Measurements from ENCODE around the gene ELFN1.

ELFN1 gene

GRCh38 chr7:1654738-1655475, 15.2 kb upstream of the ELFN1 start:
- ChIA-PET POLR2A (no interaction called here), CTCF (no interaction called here)
- TF ChIP-seq FOXM1 (IDR thresholded peaks at IDR 0.05; ENCODE audit: borderline replicate concordance) (no peak), SUZ12 (IDR thresholded peaks at IDR 0.05) (no peak), HDGF (IDR thresholded peaks at IDR 0.05; ENCODE audit: borderline replicate concordance) (no peak), ARNT (IDR thresholded peaks at IDR 0.05) (no peak), LEF1 (IDR thresholded peaks at IDR 0.05; ENCODE audit: borderline replicate concordance) (no peak), SP1 (IDR thresholded peaks at IDR 0.05) (no peak)
- no peak for DNase-seq (ENCODE audit: extremely low spot score)

DNA sequence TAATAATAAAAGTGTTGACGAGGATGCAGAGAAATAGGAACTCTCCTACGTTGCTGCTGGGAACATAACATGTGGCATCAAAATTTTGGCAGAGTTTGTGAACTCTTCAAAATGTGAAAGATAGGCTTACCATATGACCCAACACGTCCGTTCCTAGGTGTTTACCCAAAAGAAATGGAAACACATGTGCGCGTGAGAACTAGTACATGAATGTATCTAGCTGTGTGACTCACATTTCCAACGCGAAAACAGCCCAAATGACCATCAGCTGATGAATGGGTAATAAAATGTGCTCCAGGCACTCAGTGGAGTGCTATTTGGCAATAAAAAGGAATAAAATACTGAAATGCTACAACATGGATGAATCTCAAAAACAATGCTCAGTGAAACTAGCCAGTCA, 10.4 kb upstream of the ELFN1 start:
- POLR2A ChIA-PET: no interaction called here
- TF ChIP-seq, protein P1, sequence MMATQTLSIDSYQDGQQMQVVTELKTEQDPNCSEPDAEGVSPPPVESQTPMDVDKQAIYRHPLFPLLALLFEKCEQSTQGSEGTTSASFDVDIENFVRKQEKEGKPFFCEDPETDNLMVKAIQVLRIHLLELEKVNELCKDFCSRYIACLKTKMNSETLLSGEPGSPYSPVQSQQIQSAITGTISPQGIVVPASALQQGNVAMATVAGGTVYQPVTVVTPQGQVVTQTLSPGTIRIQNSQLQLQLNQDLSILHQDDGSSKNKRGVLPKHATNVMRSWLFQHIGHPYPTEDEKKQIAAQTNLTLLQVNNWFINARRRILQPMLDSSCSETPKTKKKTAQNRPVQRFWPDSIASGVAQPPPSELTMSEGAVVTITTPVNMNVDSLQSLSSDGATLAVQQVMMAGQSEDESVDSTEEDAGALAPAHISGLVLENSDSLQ (IDR thresholded peaks at IDR 0.05): no peak
- no peak for TF ChIP-seq SP1 (IDR thresholded peaks at IDR 0.05)
- TF ChIP-seq FOXM1 (IDR thresholded peaks at IDR 0.05; ENCODE audit: borderline replicate concordance): no peak
- no peak for TF ChIP-seq ARNT (IDR thresholded peaks at IDR 0.05)
- TF ChIP-seq ZNF384 (IDR thresholded peaks at IDR 0.05): no peak
- TF ChIP-seq SUZ12 (IDR thresholded peaks at IDR 0.05): no peak
- no peak for TF ChIP-seq BHLHE40 (IDR thresholded peaks at IDR 0.05; ENCODE audit: borderline replicate concordance)
- TF ChIP-seq TARDBP (IDR thresholded peaks at IDR 0.05): no peak
- no peak for TF ChIP-seq L3MBTL2 (conservative IDR thresholded peaks at IDR 0.05)
- TF ChIP-seq HDGF (IDR thresholded peaks at IDR 0.05; ENCODE audit: borderline replicate concordance): no peak
- CTCF ChIA-PET: no interaction called here
- DNase-seq (ENCODE audit: extremely low spot score): no peak

DNA sequence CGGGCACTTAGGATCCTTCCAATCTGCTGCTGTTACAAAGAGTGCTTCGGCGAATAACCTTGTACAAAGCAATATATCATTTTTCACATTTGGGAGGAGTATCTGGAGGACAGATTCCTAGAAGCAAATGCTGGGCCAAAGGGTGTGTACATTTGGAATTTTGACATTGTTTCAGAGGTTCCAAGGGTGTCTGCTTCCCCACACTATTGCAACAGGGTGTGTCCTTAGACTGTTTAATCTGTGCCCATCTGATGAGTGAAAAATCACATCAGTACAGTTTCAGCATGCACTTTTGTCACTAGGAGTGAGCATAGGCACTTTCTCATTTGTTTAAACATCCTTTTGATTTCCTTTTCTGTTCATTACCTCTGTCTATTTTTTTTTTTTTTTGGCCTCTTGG, 8.6 kb upstream of the ELFN1 start:
- no peak for DNase-seq (ENCODE audit: extremely low spot score)
- no peak for TF ChIP-seq LEF1 (IDR thresholded peaks at IDR 0.05; ENCODE audit: borderline replicate concordance)
- TF ChIP-seq HDGF (IDR thresholded peaks at IDR 0.05; ENCODE audit: borderline replicate concordance): no peak
- no peak for TF ChIP-seq FOXA1 (IDR thresholded peaks at IDR 0.05)
- no peak for TF ChIP-seq FOXK2 (IDR thresholded peaks at IDR 0.05)
- no peak for TF ChIP-seq SP1 (IDR thresholded peaks at IDR 0.05)
- no peak for TF ChIP-seq NFRKB (IDR thresholded peaks at IDR 0.05)
- TF ChIP-seq, protein P1 (IDR thresholded peaks at IDR 0.05): no peak
- TF ChIP-seq SUZ12 (IDR thresholded peaks at IDR 0.05): no peak
- TF ChIP-seq ARNT (IDR thresholded peaks at IDR 0.05): no peak
- no peak for TF ChIP-seq BHLHE40 (IDR thresholded peaks at IDR 0.05; ENCODE audit: borderline replicate concordance)
- no peak for TF ChIP-seq FOXM1 (IDR thresholded peaks at IDR 0.05; ENCODE audit: borderline replicate concordance)
- TF ChIP-seq ELF4 (IDR thresholded peaks at IDR 0.05): no peak
- TF ChIP-seq ZNF384 (IDR thresholded peaks at IDR 0.05): no peak
- no peak for TF ChIP-seq CTBP1 (IDR thresholded peaks at IDR 0.05; ENCODE audit: borderline replicate concordance)
- no peak for TF ChIP-seq TARDBP (IDR thresholded peaks at IDR 0.05)
- TF ChIP-seq L3MBTL2 (conservative IDR thresholded peaks at IDR 0.05): no peak
- POLR2A ChIA-PET: no interaction called here
- CTCF ChIA-PET: no interaction called here

- DNase-seq (ENCODE audit: extremely low spot score): no peak
- ChIA-PET CTCF (no interaction called here), POLR2A (no interaction called here)
- TF ChIP-seq FOXA1 (IDR thresholded peaks at IDR 0.05) (no peak), SUZ12 (IDR thresholded peaks at IDR 0.05) (no peak), TARDBP (IDR thresholded peaks at IDR 0.05) (no peak), ARNT (IDR thresholded peaks at IDR 0.05) (no peak), FOXK2 (IDR thresholded peaks at IDR 0.05) (no peak), BHLHE40 (IDR thresholded peaks at IDR 0.05; ENCODE audit: borderline replicate concordance) (no peak), NFRKB (IDR thresholded peaks at IDR 0.05) (no peak), FOXM1 (IDR thresholded peaks at IDR 0.05; ENCODE audit: borderline replicate concordance) (no peak), LEF1 (IDR thresholded peaks at IDR 0.05; ENCODE audit: borderline replicate concordance) (no peak), ELF4 (IDR thresholded peaks at IDR 0.05) (no peak), SP1 (IDR thresholded peaks at IDR 0.05) (no peak), L3MBTL2 (conservative IDR thresholded peaks at IDR 0.05) (no peak), ZNF384 (IDR thresholded peaks at IDR 0.05) (no peak), HDGF (IDR thresholded peaks at IDR 0.05; ENCODE audit: borderline replicate concordance) (no peak), CTBP1 (IDR thresholded peaks at IDR 0.05; ENCODE audit: borderline replicate concordance) (no peak)
- TF ChIP-seq, protein P1 (IDR thresholded peaks at IDR 0.05): no peak
Measured at GRCh38 chr7:1662101-1662500, 8.0 kb upstream of the ELFN1 start.

- TF ChIP-seq BHLHE40 (IDR thresholded peaks at IDR 0.05; ENCODE audit: borderline replicate concordance) (no peak), CTBP1 (IDR thresholded peaks at IDR 0.05; ENCODE audit: borderline replicate concordance) (no peak), HDGF (IDR thresholded peaks at IDR 0.05; ENCODE audit: borderline replicate concordance) (no peak), FOXA1 (IDR thresholded peaks at IDR 0.05) (no peak), NFRKB (IDR thresholded peaks at IDR 0.05) (no peak), ARNT (IDR thresholded peaks at IDR 0.05) (no peak), L3MBTL2 (conservative IDR thresholded peaks at IDR 0.05) (no peak), SUZ12 (IDR thresholded peaks at IDR 0.05) (no peak), ZNF384 (IDR thresholded peaks at IDR 0.05) (no peak), TARDBP (IDR thresholded peaks at IDR 0.05) (no peak), ELF4 (IDR thresholded peaks at IDR 0.05) (no peak)
- TF ChIP-seq, protein P1 (IDR thresholded peaks at IDR 0.05): no peak
- DNase-seq (ENCODE audit: extremely low spot score): no peak
- CTCF ChIA-PET: no interaction called here
- POLR2A ChIA-PET: no interaction called here
Measured at GRCh38 chr7:1662767-1663166, 7.3 kb upstream of the ELFN1 start.
